OCI-LY3 (cell line): ENCODE data around the gene MMP28.

ENCODE experiments used
- H2AFZ ChIP-seq: fragments of 200-600, 300-600 bp; shearing (Covaris generic); 2 replicates; pipeline ENCODE4 v1.6.0; 2014; ENCODE audit warnings: antibody characterized with exemption, low read depth, low read length
- H3K27ac ChIP-seq: fragments of 200-600, 300-600 bp; sonication (generic); 2 replicates; pipeline ENCODE4 v1.5.1; 2014; ENCODE audit warnings: mild to moderate bottlenecking, low read length, moderate library complexity, mixed read lengths
- H3K27me3 ChIP-seq: fragments of 200-600, 300-600 bp; sonication (generic); 2 replicates; pipeline ENCODE4 v1.6.1; 2014; ENCODE audit warnings: low read depth, low read length, mixed read lengths
- H3K36me3 ChIP-seq: fragments of 200-600, 300-600 bp; sonication (generic); replicated peaks from 2 replicates; pipeline ENCODE3; 2014; ENCODE audit warnings: low read depth, low read length, mixed read lengths
- H3K4me1 ChIP-seq: fragments of 300-600, 200-600 bp; sonication (generic); 2 replicates; pipeline ENCODE4 v1.6.1; 2014; ENCODE audit warnings: low read length, mixed read lengths
- H3K4me2 ChIP-seq: fragments of 200-600, 300-600 bp; sonication (generic); 2 replicates; pipeline ENCODE4 v1.6.1; 2014; ENCODE audit warnings: low read length, mixed read lengths
- H3K4me3 ChIP-seq: fragments of 300-600, 200-600 bp; sonication (generic); 2 replicates; pipeline ENCODE4 v1.5.1; 2014; ENCODE audit warnings: antibody characterized with exemption, mild to moderate bottlenecking, low read length, moderate library complexity
- H3K79me2 ChIP-seq: fragments of 300-600, 200-600 bp; shearing (Covaris generic); 2 replicates; pipeline ENCODE4 v1.6.1; 2014; ENCODE audit warnings: mild to moderate bottlenecking, low read length, mixed read lengths
- H3K9ac ChIP-seq: fragments of 300-600, 200-600 bp; shearing (Covaris generic); 2 replicates; pipeline ENCODE4 v1.6.0; 2014; ENCODE audit warnings: mild to moderate bottlenecking, low read length, moderate library complexity
- H3K9me3 ChIP-seq: fragments of 200-600, 300-600 bp; shearing (Covaris generic); 2 replicates; pipeline ENCODE4 v1.6.1; 2014; ENCODE audit warnings: low read length, mixed read lengths; ENCODE audit not compliant: insufficient read depth
- H4K20me1 ChIP-seq: fragments of 200-600, 300-600 bp; sonication (generic); 2 replicates; pipeline ENCODE4 v1.6.1; 2016; ENCODE audit warnings: low read length, mixed read lengths; ENCODE audit not compliant: insufficient read depth
- CTCF ChIP-seq: fragments of 200-600, 300-600 bp; sonication (generic); IDR thresholded peaks from 2 replicates; pipeline ENCODE4 v1.5.1; 2014; ENCODE audit warnings: antibody characterized with exemption, low read length, low read depth
- EZH2phosphoT487 ChIP-seq: fragments of 200-600 bp; shearing (Covaris generic); IDR thresholded peaks from 2 replicates; pipeline ENCODE4 v1.6.1; 2018; ENCODE audit warnings: antibody characterized with exemption, mixed run types, low read depth

Gene MMP28

DNA sequence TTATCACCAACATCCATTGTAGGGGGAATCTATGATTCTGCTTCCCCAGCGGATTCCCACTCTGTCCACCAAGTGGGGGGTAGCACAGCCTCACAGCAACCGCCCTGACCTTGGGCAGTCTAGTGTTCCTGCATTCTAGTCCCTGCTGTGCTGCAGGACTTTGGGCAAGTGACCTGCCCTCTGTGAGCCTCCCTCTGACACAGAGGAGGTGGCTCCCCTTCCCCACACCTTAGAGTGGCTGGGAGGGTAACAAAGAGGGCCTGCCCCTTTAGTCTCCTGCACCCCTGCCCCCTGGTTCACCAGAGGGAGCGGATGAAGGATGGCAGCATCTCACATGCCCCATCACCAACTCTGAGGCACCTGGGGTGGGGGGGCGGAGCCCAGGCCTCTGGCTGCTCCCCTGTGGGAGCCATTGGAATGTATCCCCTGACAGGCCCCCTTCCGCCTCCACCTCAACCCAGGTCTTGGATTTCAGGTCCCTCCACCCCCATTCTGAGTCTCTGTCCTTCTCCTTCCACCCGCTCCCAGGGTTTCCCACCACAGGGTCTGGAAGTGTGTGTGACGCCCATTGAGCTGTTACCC, 52.5 kb downstream of the MMP28 start:
- 0 out of 2 replicates have a peak, but pooled peaks cover 4% of the 10 kb centered on the region for H3K4me1 ChIP-seq
- H3K79me2 ChIP-seq: no peaks in the 10 kb centered on the region
- no peak overlapping the region for H2AFZ ChIP-seq
- no peak overlapping the region for H3K4me3 ChIP-seq
- no peak overlapping the region for H3K4me2 ChIP-seq
- H3K27ac ChIP-seq: no peak overlapping the region
- no peaks in the 10 kb centered on the region for H3K36me3 ChIP-seq
- H3K9ac ChIP-seq: no peak overlapping the region
- TF ChIP-seq EZH2phosphoT487 (no peak), CTCF (no peak)
- no peaks in the 10 kb centered on the region for H3K27me3 ChIP-seq
- no peaks in the 10 kb centered on the region for H4K20me1 ChIP-seq
- no peaks in the 10 kb centered on the region for H3K9me3 ChIP-seq

DNA sequence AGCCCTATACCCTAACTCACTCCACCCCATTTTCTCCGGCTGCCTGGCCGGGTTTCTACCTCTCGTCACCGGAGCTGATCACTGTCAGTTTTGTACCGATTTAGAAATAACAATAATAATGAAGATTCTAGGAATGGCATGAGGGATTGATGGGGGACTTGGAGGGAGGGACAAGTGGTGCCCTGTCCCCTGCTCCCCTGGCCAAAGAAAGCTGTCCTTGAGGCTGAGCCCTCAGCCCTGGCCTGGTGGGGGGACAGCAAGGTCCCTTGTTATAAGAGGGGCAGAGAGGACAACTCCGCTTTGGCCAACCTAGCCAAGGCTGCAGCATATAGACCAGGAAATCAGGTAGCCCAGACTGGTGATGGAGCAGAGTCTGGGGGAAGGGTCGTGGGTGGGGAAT, 52.9 kb downstream of the MMP28 start:
- Histone ChIP-seq H3K27me3 (no peaks in the 10 kb centered on the region), H3K36me3 (no peaks in the 10 kb centered on the region), H3K4me2 (no peak overlapping the region), H2AFZ (no peak overlapping the region), H3K27ac (no peak overlapping the region), H3K79me2 (no peaks in the 10 kb centered on the region), H3K4me3 (no peak overlapping the region), H3K4me1 (no peaks in the 10 kb centered on the region), H3K9me3 (no peaks in the 10 kb centered on the region), H3K9ac (no peak overlapping the region), H4K20me1 (no peaks in the 10 kb centered on the region)
- TF ChIP-seq EZH2phosphoT487: no peak
- no peak for TF ChIP-seq CTCF

DNA sequence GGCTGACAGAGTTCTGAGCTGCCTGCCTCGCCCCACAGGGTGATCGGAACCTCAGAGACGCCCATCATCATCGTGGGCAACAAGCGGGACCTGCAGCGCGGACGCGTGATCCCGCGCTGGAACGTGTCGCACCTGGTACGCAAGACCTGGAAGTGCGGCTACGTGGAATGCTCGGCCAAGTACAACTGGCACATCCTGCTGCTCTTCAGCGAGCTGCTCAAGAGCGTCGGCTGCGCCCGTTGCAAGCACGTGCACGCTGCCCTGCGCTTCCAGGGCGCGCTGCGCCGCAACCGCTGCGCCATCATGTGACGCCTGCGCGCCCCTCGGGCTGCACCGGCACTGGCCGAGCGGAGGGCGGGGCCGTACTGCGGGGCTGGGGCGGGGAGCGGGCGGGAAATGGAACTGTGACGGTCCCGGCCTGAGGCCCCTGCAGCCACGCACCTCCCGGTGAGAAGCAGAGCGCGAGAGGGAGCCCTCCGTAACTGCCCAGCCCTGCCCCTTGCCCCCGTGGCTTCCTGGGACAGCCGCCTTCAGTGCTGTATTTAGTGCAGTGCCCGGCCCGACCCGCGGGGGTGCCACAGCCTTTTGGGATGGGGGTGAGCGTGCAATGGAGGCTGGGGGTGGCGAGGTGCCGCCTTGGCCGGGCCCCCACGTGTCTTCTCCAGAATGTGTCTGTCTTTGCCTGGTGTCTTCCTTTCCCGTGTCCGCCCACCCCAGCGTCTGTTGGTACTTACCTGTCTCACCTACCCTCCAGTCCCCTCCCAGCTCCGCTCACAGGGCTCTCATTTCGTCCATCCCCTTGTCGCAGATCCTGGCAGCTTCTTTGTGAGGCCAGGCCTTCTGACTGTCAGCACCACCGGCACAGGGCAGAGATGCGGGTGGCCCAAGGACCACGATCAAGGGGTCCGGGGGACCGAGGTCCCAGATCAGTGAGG, 54.2 kb downstream of the MMP28 start:
- Histone ChIP-seq H3K4me1 (no peaks in the 10 kb centered on the region), H3K9ac (no peak overlapping the region), H3K4me2 (no peak overlapping the region), H3K4me3 (no peak overlapping the region), H3K79me2 (no peaks in the 10 kb centered on the region), H4K20me1 (no peaks in the 10 kb centered on the region), H3K27ac (no peak overlapping the region), H3K27me3 (no peaks in the 10 kb centered on the region), H3K36me3 (no peaks in the 10 kb centered on the region), H2AFZ (no peak overlapping the region), H3K9me3 (no peaks in the 10 kb centered on the region)
- TF ChIP-seq EZH2phosphoT487: no peak
- TF ChIP-seq CTCF: no peak

DNA sequence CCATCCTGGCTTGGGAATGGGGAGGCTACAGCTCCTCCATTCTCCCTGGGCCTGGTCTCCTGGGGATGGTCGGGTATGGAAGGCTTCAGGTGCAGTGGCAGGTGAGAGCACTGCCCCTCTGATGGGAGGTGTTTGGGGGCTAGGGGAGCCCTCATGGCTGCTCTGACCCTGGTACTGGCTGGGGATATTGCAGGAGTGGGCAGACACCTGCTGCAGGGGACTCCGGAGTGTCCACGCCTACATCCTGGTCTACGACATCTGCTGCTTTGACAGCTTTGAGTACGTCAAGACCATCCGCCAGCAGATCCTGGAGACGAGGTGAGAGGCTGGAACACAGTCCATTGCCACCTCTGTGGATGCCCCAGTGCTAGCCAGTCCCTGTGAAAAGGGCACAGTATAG, 55.2 kb downstream of the MMP28 start:
- Histone ChIP-seq H3K79me2 (no peaks in the 10 kb centered on the region), H3K4me1 (no peaks in the 10 kb centered on the region), H2AFZ (no peak overlapping the region), H3K4me3 (no peak overlapping the region), H3K4me2 (no peak overlapping the region), H3K9ac (no peak overlapping the region), H3K9me3 (no peaks in the 10 kb centered on the region), H4K20me1 (no peaks in the 10 kb centered on the region), H3K36me3 (no peaks in the 10 kb centered on the region), H3K27ac (no peak overlapping the region), H3K27me3 (no peaks in the 10 kb centered on the region)
- TF ChIP-seq CTCF: no peak
- TF ChIP-seq EZH2phosphoT487: no peak
